IMR-90 (cell line): ENCODE results near the gene NEURL1B. TPM values are rescaled to one million over a fixed set of nuclear protein-coding genes. Genes with fewer than 3 reads are reported as not detected.

Experiments
- ATAC-seq: fragments of 200-7000 bp; cut with Tn5 transposase; 2 replicates; pipeline ENCODE4 v1.9.1; 2020; ENCODE audit warnings: low read depth, mild to moderate bottlenecking, moderate library complexity
- BruUV-seq: library from RNA; stranded (reverse); fragments of 400-500 nt; replicated peaks from 2 replicates; lab custom pipeline; 2021; lab: Mats Ljungman, UMichigan
- CTCF ChIA-PET: fragments of 300-600 bp; formaldehyde crosslinking; extraction: SDS; loops from one replicate; lab custom pipeline; 2021; ENCODE audit warnings: antibody characterized with exemption; lab: Yijun Ruan, JAX
- POLR2A ChIA-PET: fragments of 300-600 bp; sonication (Branson Sonifier 250); formaldehyde crosslinking; loops from one replicate; lab custom pipeline; 2022; ENCODE audit warnings: antibody characterized with exemption; ENCODE audit not compliant: unreplicated experiment; lab: Charles Lee
- DNase-seq: peaks from one replicate; pipeline ENCODE4 v3.0.0; 2013
- H2AFZ ChIP-seq: replicated peaks from 2 replicates; pipeline ENCODE3; 2013; ENCODE audit warnings: low read length, mild to moderate bottlenecking; ENCODE audit not compliant: poor library complexity
- H2AK5ac ChIP-seq: 2 replicates; pipeline ENCODE4 v1.6.1; 2013; ENCODE audit warnings: low read depth, low read length, inconsistent platforms
- H2AK9ac ChIP-seq: replicated peaks from 2 replicates; pipeline ENCODE3; 2013; ENCODE audit warnings: mild to moderate bottlenecking, low read depth, low read length, moderate library complexity; ENCODE audit not compliant: poor library complexity
- H2BK120ac ChIP-seq: 2 replicates; pipeline ENCODE4 v1.6.1; 2013; ENCODE audit warnings: low read depth, low read length, inconsistent platforms
- H2BK15ac ChIP-seq: 3 replicates; pipeline ENCODE4 v1.6.1; 2013; ENCODE audit warnings: low read depth, low read length, inconsistent platforms
- H2BK20ac ChIP-seq: 2 replicates; pipeline ENCODE4 v1.6.1; 2013; ENCODE audit warnings: low read depth, mild to moderate bottlenecking, inconsistent platforms, low read length, moderate library complexity
- H2BK5ac ChIP-seq: 2 replicates; pipeline ENCODE4 v1.6.1; 2013; ENCODE audit warnings: mild to moderate bottlenecking, low read depth, low read length, inconsistent platforms; ENCODE audit not compliant: poor library complexity, severe bottlenecking
- H3K14ac ChIP-seq: replicated peaks from 2 replicates; pipeline ENCODE4 v1.6.1; 2013; ENCODE audit warnings: low read depth, low read length, inconsistent platforms
- H3K18ac ChIP-seq: 2 replicates; pipeline ENCODE4 v1.6.1; 2013; ENCODE audit warnings: low read depth, low read length, control low read depth
- H3K23ac ChIP-seq: 2 replicates; pipeline ENCODE4 v1.6.1; 2013; ENCODE audit warnings: low read depth, low read length, inconsistent platforms
- H3K27ac ChIP-seq: 2 replicates; pipeline ENCODE4 v1.5.1; 2013; ENCODE audit warnings: mild to moderate bottlenecking, control low read depth, low read length; ENCODE audit not compliant: insufficient read depth
- H3K27me3 ChIP-seq: 2 replicates; pipeline ENCODE4 v1.6.1; 2013; ENCODE audit warnings: low read length; ENCODE audit not compliant: control insufficient read depth, insufficient read depth
- H3K36me3 ChIP-seq: 2 replicates; pipeline ENCODE4 v1.6.1; 2013; ENCODE audit warnings: low read length, mixed read lengths; ENCODE audit not compliant: control insufficient read depth, insufficient read depth
- H3K4ac ChIP-seq: 2 replicates; pipeline ENCODE4 v1.6.1; 2013; ENCODE audit warnings: low read depth, low read length, inconsistent platforms
- H3K4me1 ChIP-seq: 2 replicates; pipeline ENCODE4 v1.6.1; 2013; ENCODE audit warnings: low read length, mixed read lengths; ENCODE audit not compliant: control insufficient read depth, insufficient read depth
- H3K4me2 ChIP-seq: 2 replicates; pipeline ENCODE4 v1.6.1; 2013; ENCODE audit warnings: low read depth, mild to moderate bottlenecking, control low read depth, low read length, moderate library complexity
- H3K4me3 ChIP-seq: 2 replicates; pipeline ENCODE4 v1.5.1; 2013; ENCODE audit warnings: low read depth, mild to moderate bottlenecking, control low read depth, low read length, moderate library complexity; ENCODE audit not compliant: insufficient read depth
- H3K56ac ChIP-seq: 2 replicates; pipeline ENCODE4 v1.6.1; 2013; ENCODE audit warnings: low read length, inconsistent platforms; ENCODE audit not compliant: insufficient read depth; ENCODE audit errors: extremely low read depth
- H3K79me1 ChIP-seq, 2 experiments: 2 replicates each; pipeline ENCODE4 v1.6.1; 2013; ENCODE audit warnings: low read length in 2 of 2, inconsistent platforms in 1 of 2, low read depth in 1 of 2
- H3K9ac ChIP-seq: 2 replicates; pipeline ENCODE4 v1.6.1; 2013; ENCODE audit warnings: low read depth, low read length, control low read depth
- H3K9me1 ChIP-seq: 2 replicates; pipeline ENCODE4 v1.6.1; 2013; ENCODE audit warnings: low read length, inconsistent platforms; ENCODE audit not compliant: insufficient read depth
- H3K9me3 ChIP-seq: 2 replicates; pipeline ENCODE4 v1.6.1; 2013; ENCODE audit warnings: low read length; ENCODE audit not compliant: control insufficient read depth, insufficient read depth
- H4K20me1 ChIP-seq: 2 replicates; pipeline ENCODE4 v1.6.1; 2013; ENCODE audit warnings: low read length, inconsistent platforms; ENCODE audit not compliant: insufficient read depth
- H4K5ac ChIP-seq: 2 replicates; pipeline ENCODE4 v1.6.1; 2013; ENCODE audit warnings: mild to moderate bottlenecking, low read depth, low read length, control low read depth
- H4K8ac ChIP-seq, 2 experiments: 2 replicates each; pipeline ENCODE4 v1.6.1; 2013; ENCODE audit warnings: low read depth in 2 of 2, low read length in 2 of 2, control low read depth in 1 of 2, inconsistent platforms in 1 of 2
- H4K91ac ChIP-seq: 2 replicates; pipeline ENCODE4 v1.6.1; 2013; ENCODE audit warnings: low read depth, low read length, inconsistent platforms; ENCODE audit not compliant: insufficient read depth
- CEBPB ChIP-seq: IDR thresholded peaks from 2 replicates; pipeline ENCODE4 v1.6.1; 2012; ENCODE audit warnings: low read depth, low read length, improper control_type of control experiment
- CHD1 ChIP-seq: IDR thresholded peaks from 2 replicates; pipeline ENCODE4 v1.6.1; 2012; ENCODE audit warnings: low read depth, low read length, improper control_type of control experiment
- CTCF ChIP-seq: conservative IDR thresholded peaks from 2 replicates; pipeline ENCODE4 v1.5.1; 2012; ENCODE audit warnings: mild to moderate bottlenecking, low read depth, low read length, improper control_type of control experiment
- ELK1 ChIP-seq: fragments of 150-350 bp; IDR thresholded peaks from 2 replicates; pipeline ENCODE4 v1.6.1; 2016; ENCODE audit warnings: low read depth, mild to moderate bottlenecking, low read length, moderate library complexity, borderline replicate concordance
- FOS ChIP-seq: fragments of 150-350 bp; IDR thresholded peaks from 2 replicates; pipeline ENCODE4 v1.6.1; 2016; ENCODE audit warnings: low read depth, low read length
- MAFK ChIP-seq: IDR thresholded peaks from 2 replicates; pipeline ENCODE4 v1.6.1; 2012; ENCODE audit warnings: low read depth, low read length, improper control_type of control experiment
- MAZ ChIP-seq: IDR thresholded peaks from 2 replicates; pipeline ENCODE4 v1.6.1; 2012; ENCODE audit warnings: low read depth, mild to moderate bottlenecking, low read length, improper control_type of control experiment, moderate library complexity, borderline replicate concordance
- MXI1 ChIP-seq: IDR thresholded peaks from 2 replicates; pipeline ENCODE4 v1.6.1; 2012; ENCODE audit warnings: low read depth, mild to moderate bottlenecking, low read length, moderate library complexity, borderline replicate concordance
- NFE2L2 ChIP-seq: fragments of 150-350 bp; IDR thresholded peaks from 2 replicates; pipeline ENCODE4 v1.6.1; 2016; ENCODE audit warnings: low read depth, mild to moderate bottlenecking, low read length
- POLR2A ChIP-seq: IDR thresholded peaks from 2 replicates; pipeline ENCODE4 v1.6.1; 2012; ENCODE audit warnings: mild to moderate bottlenecking, low read depth, low read length
- RAD21 ChIP-seq: IDR thresholded peaks from 2 replicates; pipeline ENCODE4 v1.6.1; 2012; ENCODE audit warnings: low read length, improper control_type of control experiment
- RCOR1 ChIP-seq: IDR thresholded peaks from 2 replicates; pipeline ENCODE4 v1.6.1; 2012; ENCODE audit warnings: mild to moderate bottlenecking, low read length, improper control_type of control experiment; ENCODE audit not compliant: insufficient replicate concordance
- RFX5 ChIP-seq: IDR thresholded peaks from 2 replicates; pipeline ENCODE4 v1.8.0; 2012; ENCODE audit warnings: low read depth, mild to moderate bottlenecking, low read length, moderate library complexity
- SMC3 ChIP-seq: fragments of 150-350 bp; IDR thresholded peaks from 2 replicates; pipeline ENCODE4 v1.6.1; 2016; ENCODE audit warnings: low read depth, mild to moderate bottlenecking, antibody characterized with exemption, low read length, moderate library complexity
- USF2 ChIP-seq: fragments of 150-350 bp; IDR thresholded peaks from 2 replicates; pipeline ENCODE4 v1.6.1; 2017; ENCODE audit warnings: mild to moderate bottlenecking, antibody characterized with exemption, low read length, low read depth
- WGBS, 2 experiments: methylation state at CpG; one replicate each; pipeline versions ENCODE4 v1.1.5 to v1.1.7; 2013; ENCODE audit warnings: missing lambda C conversion rate in 2 of 2; ENCODE audit not compliant: insufficient read length in 1 of 2; ENCODE audit errors: extremely low coverage in 2 of 2; 5-methylcytosine and 5-hydroxymethylcytosine counted together
- dilution Hi-C: fragments of 300-500 bp; cut with HindIII; formaldehyde crosslinking; loops from one replicate; pipeline ENCODE4 v1.14.3; 2018; ENCODE audit warnings: low sequenced_read_pairs; ENCODE audit not compliant: unreplicated experiment
- in situ Hi-C: fragments of 300-500 bp; cut with MboI; formaldehyde crosslinking; loops from 3 replicates; pipeline ENCODE4 v1.14.3; 2019; ENCODE audit warnings: low sequenced_read_pairs, inconsistent platforms, mixed read lengths
- intact Hi-C: fragments of 100-400 bp; cut with micrococcal nuclease; formaldehyde crosslinking; loops from 2 replicates; pipeline ENCODE4 v1.10.0; 2022
- polyA plus RNA-seq, 3 experiments: library from polyadenylated mRNA; depleted of rRNA; stranded (reverse); fragments of >200 nt; gene quantifications; 2 replicates each; pipeline ENCODE4 v1.2.3, GENCODE V29; 2012; ENCODE audit warnings: low replicate concordance in 1 of 3
- total RNA-seq: library from RNA; depleted of rRNA; stranded (reverse); fragments of >200 nt; gene quantifications from 2 replicates; pipeline ENCODE4 v1.2.3, GENCODE V29; 2012

Gene NEURL1B
- total and polyA plus RNA-seq, 2 of the 4 experiments (the other 2 are of a cell fraction), result 1.8 to 2.8 TPM

GRCh38 chr5:172658961-172659501 lies 18.0 kb downstream of the NEURL1B start:
- no TSS peak for BruUV-seq
- peak overlapping the region; percentile 76 for H3K14ac ChIP-seq
- DNase-seq, result peak; percentile 46
- peaks cover 22% of the 10 kb centered on the region; the same call in 1 of the 2 replicates for H3K9me1 ChIP-seq
- peak overlapping the region; percentile 83 for H3K56ac ChIP-seq
- H2BK120ac ChIP-seq, result peak overlapping the region; percentile 94
- 0 out of 2 replicates have a peak overlapping the region, but pooled peaks have one; percentile 8 for H3K9ac ChIP-seq
- H3K18ac ChIP-seq, result peak overlapping the region; percentile 80
- H3K4me2 ChIP-seq, result no peak overlapping the region
- H2AK9ac ChIP-seq, result peak overlapping the region; percentile 82
- H3K79me1 ChIP-seq, result peaks cover 21 to 54% of the 10 kb centered on the region in 2 experiments; a peak in 3 of 4 replicates
- ATAC-seq, result peak; percentile 5
- dilution Hi-C loops, result no loop called here
- ChIA-PET CTCF (interaction anchor here (0.6 to 1.4 kb wide), 3 partner anchors 38 to 763 kb away, joined by 3 to 4 read pairs (median 3); no protein-coding TSS in a partner anchor), POLR2A (interaction anchor here (0.6 kb wide), 1 partner anchor 30 kb away, joined by 3 read pairs; no protein-coding TSS in a partner anchor)
- H2AFZ ChIP-seq, result peak overlapping the region; percentile 91
- in situ Hi-C loops, result no loop called here
- peaks cover 33% of the 10 kb centered on the region for H3K4me1 ChIP-seq
- WGBS, 2 experiments, result 67% methylated on average over 1 of the region's 7 CpGs; no CpG with 5 or more reads in 1 of the 2 experiments
- no peaks in the 10 kb centered on the region for H3K27me3 ChIP-seq
- H3K4me3 ChIP-seq, result no peak overlapping the region
- H2AK5ac ChIP-seq, result peak overlapping the region; percentile 92
- intact Hi-C loops, result no loop called here
- no peaks in the 10 kb centered on the region; the same call in 1 of the 2 replicates for H3K36me3 ChIP-seq
- peak overlapping the region; percentile 65 for H4K5ac ChIP-seq
- H4K8ac ChIP-seq, result peak overlapping the region; percentile 45 to 94; a peak in 3 of 4 replicates
- H3K9me3 ChIP-seq, result peaks cover 8% of the 10 kb centered on the region
- peak overlapping the region; percentile 89 for H2BK5ac ChIP-seq
- H2BK20ac ChIP-seq, result peak overlapping the region; percentile 93
- peak overlapping the region; percentile 91 for H3K27ac ChIP-seq
- TF ChIP-seq MXI1, result no peak
- TF ChIP-seq ELK1, result no peak
- no peak for TF ChIP-seq RCOR1
- TF ChIP-seq RAD21, result no peak
- no peak for TF ChIP-seq CHD1
- no peak for TF ChIP-seq USF2
- no peak for TF ChIP-seq CEBPB
- no peak for TF ChIP-seq MAFK
- no peak for TF ChIP-seq POLR2A
- no peak for TF ChIP-seq SMC3
- no peak for TF ChIP-seq RFX5
- no peak for TF ChIP-seq NFE2L2
- TF ChIP-seq CTCF, result no peak
- TF ChIP-seq MAZ, result no peak
- no peak for TF ChIP-seq FOS
- peak overlapping the region; percentile 88; the same call in 2 of the 3 replicates for H2BK15ac ChIP-seq
- peak overlapping the region; percentile 97 for H3K4ac ChIP-seq
- peak overlapping the region; percentile 86 for H4K91ac ChIP-seq
- H4K20me1 ChIP-seq, result no peaks in the 10 kb centered on the region
- peak overlapping the region; percentile 94; the same call in 1 of the 2 replicates for H3K23ac ChIP-seq
